HEK293 (cell line): ENCODE measurements around the gene EPHB1.

Source experiments
- GLIS2 ChIP-seq: fragments of 450-650 bp; formaldehyde crosslinking; IDR thresholded peaks from 2 replicates; pipeline ENCODE4 v1.5.1; 2016; ENCODE audit warnings: missing biosample characterization, missing genetic modification characterization
- YY1 ChIP-seq: fragments of 450-650 bp; formaldehyde crosslinking; IDR thresholded peaks from 2 replicates; pipeline ENCODE4 v1.5.1; 2018; ENCODE audit warnings: missing biosample characterization, missing genetic modification characterization
- ZNF140 ChIP-seq: fragments of 450-650 bp; formaldehyde crosslinking; IDR thresholded peaks from 2 replicates; pipeline ENCODE4 v1.5.1; 2016; ENCODE audit warnings: missing biosample characterization, missing genetic modification characterization
- ZNF24 ChIP-seq: fragments of 450-650 bp; formaldehyde crosslinking; IDR thresholded peaks from 2 replicates; pipeline ENCODE4 v1.5.1; 2016; ENCODE audit warnings: missing biosample characterization, missing genetic modification characterization
- ZNF274 ChIP-seq, 2 experiments: fragments of 200-500 bp in 1 of 2; fragments of 450-650 bp in 1 of 2; sonication (Bioruptor generic) in 1 of 2; formaldehyde crosslinking in 1 of 2; IDR thresholded peaks; 2 replicates each; pipeline versions ENCODE4 v1.5.1 to v1.6.1; 2014 to 2016; ENCODE audit warnings: borderline replicate concordance in 1 of 2, inconsistent platforms in 1 of 2, low read length in 1 of 2, missing biosample characterization in 1 of 2, missing genetic modification characterization in 1 of 2
- ZNF623 ChIP-seq: fragments of 450-650 bp; formaldehyde crosslinking; IDR thresholded peaks from 2 replicates; pipeline ENCODE4 v1.5.1; 2016; ENCODE audit warnings: missing biosample characterization, missing genetic modification characterization
- TF ChIP-seq, protein P1 (sequence below): fragments of 450-650 bp; formaldehyde crosslinking; IDR thresholded peaks from 2 replicates; pipeline ENCODE4 v1.5.1; 2016; ENCODE audit warnings: missing biosample characterization, missing genetic modification characterization
- TF ChIP-seq, protein P2 (sequence below): fragments of 450-650 bp; formaldehyde crosslinking; IDR thresholded peaks from 2 replicates; pipeline ENCODE4 v1.5.1; 2016; ENCODE audit warnings: missing biosample characterization, missing genetic modification characterization
- TF ChIP-seq, protein P3 (sequence below): fragments of 450-650 bp; formaldehyde crosslinking; IDR thresholded peaks from 2 replicates; pipeline ENCODE4 v1.5.1; 2016; ENCODE audit warnings: missing biosample characterization, missing genetic modification characterization
- TF ChIP-seq, protein P4 (sequence below): fragments of 450-650 bp; formaldehyde crosslinking; conservative IDR thresholded peaks from 2 replicates; pipeline ENCODE4 v1.5.1; 2016; ENCODE audit warnings: low read depth, missing biosample characterization, missing genetic modification characterization
- TF ChIP-seq, protein P5 (sequence below): fragments of 450-650 bp; IDR thresholded peaks from 2 replicates; pipeline ENCODE4 v1.5.1; 2018; ENCODE audit warnings: missing biosample characterization, mild to moderate bottlenecking, missing genetic modification characterization
- TF ChIP-seq, protein P6 (sequence below): sonication (generic); formaldehyde crosslinking; IDR thresholded peaks from 2 replicates; pipeline ENCODE4 v1.8.1; 2022; ENCODE audit warnings: mild to moderate bottlenecking, moderate library complexity, missing genetic modification reagents
- TF ChIP-seq, protein P7 (sequence below): fragments of 450-650 bp; formaldehyde crosslinking; IDR thresholded peaks from 2 replicates; pipeline ENCODE4 v1.5.0; 2017; ENCODE audit warnings: missing biosample characterization, missing genetic modification characterization, borderline replicate concordance

DNA sequence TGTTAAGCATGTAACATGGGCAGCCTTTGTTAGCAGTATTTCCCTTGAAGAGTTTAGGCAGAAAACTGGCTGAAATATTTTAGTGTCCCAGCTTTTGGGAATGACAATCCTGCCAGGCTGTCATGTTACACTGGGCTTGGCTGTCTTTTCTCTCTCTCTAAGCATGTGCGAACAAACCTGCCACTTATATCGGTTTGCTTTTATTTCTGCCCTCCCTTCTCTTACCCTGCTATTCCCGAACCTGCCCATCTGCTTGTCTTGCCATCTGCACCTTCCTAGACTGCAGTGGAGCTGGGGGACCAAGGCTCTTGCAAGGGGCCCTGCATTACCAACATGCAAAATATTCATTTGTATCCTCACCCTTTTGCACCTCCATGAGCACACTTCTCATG lies 339.6 kb downstream of the EPHB1 start:
- TF ChIP-seq, protein P1, sequence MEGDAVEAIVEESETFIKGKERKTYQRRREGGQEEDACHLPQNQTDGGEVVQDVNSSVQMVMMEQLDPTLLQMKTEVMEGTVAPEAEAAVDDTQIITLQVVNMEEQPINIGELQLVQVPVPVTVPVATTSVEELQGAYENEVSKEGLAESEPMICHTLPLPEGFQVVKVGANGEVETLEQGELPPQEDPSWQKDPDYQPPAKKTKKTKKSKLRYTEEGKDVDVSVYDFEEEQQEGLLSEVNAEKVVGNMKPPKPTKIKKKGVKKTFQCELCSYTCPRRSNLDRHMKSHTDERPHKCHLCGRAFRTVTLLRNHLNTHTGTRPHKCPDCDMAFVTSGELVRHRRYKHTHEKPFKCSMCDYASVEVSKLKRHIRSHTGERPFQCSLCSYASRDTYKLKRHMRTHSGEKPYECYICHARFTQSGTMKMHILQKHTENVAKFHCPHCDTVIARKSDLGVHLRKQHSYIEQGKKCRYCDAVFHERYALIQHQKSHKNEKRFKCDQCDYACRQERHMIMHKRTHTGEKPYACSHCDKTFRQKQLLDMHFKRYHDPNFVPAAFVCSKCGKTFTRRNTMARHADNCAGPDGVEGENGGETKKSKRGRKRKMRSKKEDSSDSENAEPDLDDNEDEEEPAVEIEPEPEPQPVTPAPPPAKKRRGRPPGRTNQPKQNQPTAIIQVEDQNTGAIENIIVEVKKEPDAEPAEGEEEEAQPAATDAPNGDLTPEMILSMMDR (tag by site-specific recombination), result no peak
- TF ChIP-seq ZNF24 (tag by site-specific recombination), result no peak
- TF ChIP-seq, protein P2, sequence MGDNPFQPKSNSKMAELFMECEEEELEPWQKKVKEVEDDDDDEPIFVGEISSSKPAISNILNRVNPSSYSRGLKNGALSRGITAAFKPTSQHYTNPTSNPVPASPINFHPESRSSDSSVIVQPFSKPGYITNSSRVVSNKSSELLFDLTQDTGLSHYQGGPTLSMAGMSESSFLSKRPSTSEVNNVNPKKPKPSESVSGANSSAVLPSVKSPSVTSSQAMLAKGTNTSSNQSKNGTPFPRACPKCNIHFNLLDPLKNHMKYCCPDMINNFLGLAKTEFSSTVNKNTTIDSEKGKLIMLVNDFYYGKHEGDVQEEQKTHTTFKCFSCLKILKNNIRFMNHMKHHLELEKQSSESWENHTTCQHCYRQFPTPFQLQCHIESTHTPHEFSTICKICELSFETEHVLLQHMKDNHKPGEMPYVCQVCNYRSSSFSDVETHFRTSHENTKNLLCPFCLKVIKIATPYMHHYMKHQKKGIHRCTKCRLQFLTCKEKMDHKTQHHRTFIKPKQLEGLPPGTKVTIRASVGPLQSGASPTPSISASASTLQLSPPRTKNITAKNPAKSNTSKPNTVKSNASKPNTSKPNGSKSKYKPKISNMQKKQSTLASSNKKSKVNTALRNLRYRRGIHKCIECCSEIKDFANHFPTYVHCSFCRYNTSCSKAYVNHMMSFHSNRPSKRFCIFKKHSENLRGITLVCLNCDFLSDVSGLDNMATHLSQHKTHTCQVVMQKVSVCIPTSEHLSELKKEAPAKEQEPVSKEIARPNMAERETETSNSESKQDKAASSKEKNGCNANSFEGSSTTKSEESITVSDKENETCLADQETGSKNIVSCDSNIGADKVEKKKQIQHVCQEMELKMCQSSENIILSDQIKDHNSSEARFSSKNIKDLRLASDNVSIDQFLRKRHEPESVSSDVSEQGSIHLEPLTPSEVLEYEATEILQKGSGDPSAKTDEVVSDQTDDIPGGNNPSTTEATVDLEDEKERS (tag by site-specific recombination), result no peak
- TF ChIP-seq, protein P3, sequence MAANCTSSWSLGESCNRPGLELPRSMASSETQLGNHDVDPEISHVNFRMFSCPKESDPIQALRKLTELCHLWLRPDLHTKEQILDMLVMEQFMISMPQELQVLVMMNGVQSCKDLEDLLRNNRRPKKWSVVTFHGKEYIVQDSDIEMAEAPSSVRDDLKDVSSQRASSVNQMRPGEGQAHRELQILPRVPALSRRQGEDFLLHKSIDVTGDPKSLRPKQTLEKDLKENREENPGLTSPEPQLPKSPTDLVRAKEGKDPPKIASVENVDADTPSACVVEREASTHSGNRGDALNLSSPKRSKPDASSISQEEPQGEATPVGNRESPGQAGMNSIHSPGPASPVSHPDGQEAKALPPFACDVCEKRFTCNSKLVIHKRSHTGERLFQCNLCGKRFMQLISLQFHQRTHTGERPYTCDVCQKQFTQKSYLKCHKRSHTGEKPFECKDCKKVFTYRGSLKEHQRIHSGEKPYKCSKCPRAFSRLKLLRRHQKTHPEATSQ (tag by site-specific recombination), result no peak
- TF ChIP-seq ZNF140 (tag by site-specific recombination), result no peak
- TF ChIP-seq, protein P4, sequence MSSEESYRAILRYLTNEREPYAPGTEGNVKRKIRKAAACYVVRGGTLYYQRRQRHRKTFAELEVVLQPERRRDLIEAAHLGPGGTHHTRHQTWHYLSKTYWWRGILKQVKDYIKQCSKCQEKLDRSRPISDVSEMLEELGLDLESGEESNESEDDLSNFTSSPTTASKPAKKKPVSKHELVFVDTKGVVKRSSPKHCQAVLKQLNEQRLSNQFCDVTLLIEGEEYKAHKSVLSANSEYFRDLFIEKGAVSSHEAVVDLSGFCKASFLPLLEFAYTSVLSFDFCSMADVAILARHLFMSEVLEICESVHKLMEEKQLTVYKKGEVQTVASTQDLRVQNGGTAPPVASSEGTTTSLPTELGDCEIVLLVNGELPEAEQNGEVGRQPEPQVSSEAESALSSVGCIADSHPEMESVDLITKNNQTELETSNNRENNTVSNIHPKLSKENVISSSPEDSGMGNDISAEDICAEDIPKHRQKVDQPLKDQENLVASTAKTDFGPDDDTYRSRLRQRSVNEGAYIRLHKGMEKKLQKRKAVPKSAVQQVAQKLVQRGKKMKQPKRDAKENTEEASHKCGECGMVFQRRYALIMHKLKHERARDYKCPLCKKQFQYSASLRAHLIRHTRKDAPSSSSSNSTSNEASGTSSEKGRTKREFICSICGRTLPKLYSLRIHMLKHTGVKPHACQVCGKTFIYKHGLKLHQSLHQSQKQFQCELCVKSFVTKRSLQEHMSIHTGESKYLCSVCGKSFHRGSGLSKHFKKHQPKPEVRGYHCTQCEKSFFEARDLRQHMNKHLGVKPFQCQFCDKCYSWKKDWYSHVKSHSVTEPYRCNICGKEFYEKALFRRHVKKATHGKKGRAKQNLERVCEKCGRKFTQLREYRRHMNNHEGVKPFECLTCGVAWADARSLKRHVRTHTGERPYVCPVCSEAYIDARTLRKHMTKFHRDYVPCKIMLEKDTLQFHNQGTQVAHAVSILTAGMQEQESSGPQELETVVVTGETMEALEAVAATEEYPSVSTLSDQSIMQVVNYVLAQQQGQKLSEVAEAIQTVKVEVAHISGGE (tag by site-specific recombination), result no peak
- no peak for TF ChIP-seq GLIS2 (tag by site-specific recombination)
- TF ChIP-seq, protein P5, sequence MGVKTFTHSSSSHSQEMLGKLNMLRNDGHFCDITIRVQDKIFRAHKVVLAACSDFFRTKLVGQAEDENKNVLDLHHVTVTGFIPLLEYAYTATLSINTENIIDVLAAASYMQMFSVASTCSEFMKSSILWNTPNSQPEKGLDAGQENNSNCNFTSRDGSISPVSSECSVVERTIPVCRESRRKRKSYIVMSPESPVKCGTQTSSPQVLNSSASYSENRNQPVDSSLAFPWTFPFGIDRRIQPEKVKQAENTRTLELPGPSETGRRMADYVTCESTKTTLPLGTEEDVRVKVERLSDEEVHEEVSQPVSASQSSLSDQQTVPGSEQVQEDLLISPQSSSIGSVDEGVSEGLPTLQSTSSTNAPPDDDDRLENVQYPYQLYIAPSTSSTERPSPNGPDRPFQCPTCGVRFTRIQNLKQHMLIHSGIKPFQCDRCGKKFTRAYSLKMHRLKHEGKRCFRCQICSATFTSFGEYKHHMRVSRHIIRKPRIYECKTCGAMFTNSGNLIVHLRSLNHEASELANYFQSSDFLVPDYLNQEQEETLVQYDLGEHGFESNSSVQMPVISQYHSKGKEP (tag by site-specific recombination), result no peak
- no peak for TF ChIP-seq ZNF274 (IDR thresholded peaks at IDR 0.05; ENCODE audit: low read length)
- no peak for TF ChIP-seq ZNF274 (tag by site-specific recombination; IDR thresholded peaks at IDR 0.05; ENCODE audit: borderline replicate concordance)
- TF ChIP-seq, protein P6, sequence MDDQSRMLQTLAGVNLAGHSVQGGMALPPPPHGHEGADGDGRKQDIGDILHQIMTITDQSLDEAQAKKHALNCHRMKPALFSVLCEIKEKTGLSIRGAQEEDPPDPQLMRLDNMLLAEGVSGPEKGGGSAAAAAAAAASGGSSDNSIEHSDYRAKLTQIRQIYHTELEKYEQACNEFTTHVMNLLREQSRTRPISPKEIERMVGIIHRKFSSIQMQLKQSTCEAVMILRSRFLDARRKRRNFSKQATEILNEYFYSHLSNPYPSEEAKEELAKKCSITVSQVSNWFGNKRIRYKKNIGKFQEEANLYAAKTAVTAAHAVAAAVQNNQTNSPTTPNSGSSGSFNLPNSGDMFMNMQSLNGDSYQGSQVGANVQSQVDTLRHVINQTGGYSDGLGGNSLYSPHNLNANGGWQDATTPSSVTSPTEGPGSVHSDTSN, result no peak
- no peak for TF ChIP-seq YY1 (tag by site-specific recombination)
- TF ChIP-seq, protein P7, sequence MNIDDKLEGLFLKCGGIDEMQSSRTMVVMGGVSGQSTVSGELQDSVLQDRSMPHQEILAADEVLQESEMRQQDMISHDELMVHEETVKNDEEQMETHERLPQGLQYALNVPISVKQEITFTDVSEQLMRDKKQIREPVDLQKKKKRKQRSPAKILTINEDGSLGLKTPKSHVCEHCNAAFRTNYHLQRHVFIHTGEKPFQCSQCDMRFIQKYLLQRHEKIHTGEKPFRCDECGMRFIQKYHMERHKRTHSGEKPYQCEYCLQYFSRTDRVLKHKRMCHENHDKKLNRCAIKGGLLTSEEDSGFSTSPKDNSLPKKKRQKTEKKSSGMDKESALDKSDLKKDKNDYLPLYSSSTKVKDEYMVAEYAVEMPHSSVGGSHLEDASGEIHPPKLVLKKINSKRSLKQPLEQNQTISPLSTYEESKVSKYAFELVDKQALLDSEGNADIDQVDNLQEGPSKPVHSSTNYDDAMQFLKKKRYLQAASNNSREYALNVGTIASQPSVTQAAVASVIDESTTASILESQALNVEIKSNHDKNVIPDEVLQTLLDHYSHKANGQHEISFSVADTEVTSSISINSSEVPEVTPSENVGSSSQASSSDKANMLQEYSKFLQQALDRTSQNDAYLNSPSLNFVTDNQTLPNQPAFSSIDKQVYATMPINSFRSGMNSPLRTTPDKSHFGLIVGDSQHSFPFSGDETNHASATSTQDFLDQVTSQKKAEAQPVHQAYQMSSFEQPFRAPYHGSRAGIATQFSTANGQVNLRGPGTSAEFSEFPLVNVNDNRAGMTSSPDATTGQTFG, result no peak
- no peak for TF ChIP-seq ZNF623 (tag by site-specific recombination)
